Progenitor cell of endocrine pancreas (in vitro differentiated cells): ENCODE results near the gene ZFP42. TPM values are rescaled to one million over a fixed set of nuclear protein-coding genes. Genes with fewer than 3 reads are reported as not detected.

Source experiments
- DNase-seq: peaks from one replicate; pipeline ENCODE4 v3.0.0; 2021; ENCODE audit warnings: low spot score; ENCODE audit not compliant: unreplicated experiment
- H3K27ac Mint-ChIP-seq: 2 replicates; pipeline ENCODE4 v1.8.0; 2021; ENCODE audit warnings: mild to moderate bottlenecking, moderate library complexity, mixed read lengths
- H3K27me3 Mint-ChIP-seq: 2 replicates; pipeline ENCODE4 v1.8.0; 2021; ENCODE audit warnings: mixed read lengths
- H3K36me3 Mint-ChIP-seq: 2 replicates; pipeline ENCODE4 v1.8.0; 2022; ENCODE audit warnings: mixed read lengths; ENCODE audit not compliant: insufficient read depth
- H3K4me1 Mint-ChIP-seq: 2 replicates; pipeline ENCODE4 v1.8.0; 2021; ENCODE audit warnings: low read depth, mixed read lengths
- H3K4me3 Mint-ChIP-seq: 2 replicates; pipeline ENCODE4 v1.8.0; 2021; ENCODE audit warnings: low read depth, mild to moderate bottlenecking, moderate library complexity, mixed read lengths
- H3K9me3 Mint-ChIP-seq: 2 replicates; pipeline ENCODE4 v1.8.0; 2021; ENCODE audit warnings: low read depth, mixed read lengths
- CTCF ChIP-seq: fragments of 200-600 bp; sonication (generic); IDR thresholded peaks from one replicate; pipeline ENCODE4 v1.5.0; 2021; ENCODE audit warnings: antibody characterized with exemption, mild to moderate bottlenecking; ENCODE audit not compliant: unreplicated experiment
- total RNA-seq: library from RNA; stranded (reverse); gene quantifications from 2 replicates; pipeline ENCODE4 v1.2.1, GENCODE V29; 2021

ZFP42 gene
- total RNA-seq, 1 donor from 2014 or later = 3.9 TPM

DNA sequence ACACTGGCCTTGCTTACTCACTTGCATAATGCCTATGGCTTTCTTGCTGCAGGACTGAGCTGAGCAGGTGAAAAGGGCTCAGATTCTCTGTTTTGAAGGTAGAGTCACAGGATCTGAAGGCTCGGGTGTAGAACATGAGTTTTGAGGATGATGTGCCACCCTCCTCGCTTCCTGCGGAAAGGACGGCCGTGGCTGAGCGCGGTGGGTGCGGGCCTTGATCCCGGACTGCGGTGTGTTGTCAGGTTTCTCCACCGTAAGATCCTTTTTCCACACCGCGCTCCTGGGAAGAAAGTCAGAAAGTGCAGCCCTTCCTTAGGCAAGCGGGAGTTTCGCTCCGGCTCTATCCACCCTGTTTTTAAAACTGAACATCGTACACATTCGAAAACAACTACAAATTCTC is 36.2 kb downstream of the ZFP42 start:
- Mint-ChIP-seq H3K27ac (no peak overlapping the region), H3K4me1 (peaks cover 7% of the 10 kb centered on the region), H3K9me3 (no peaks in the 10 kb centered on the region), H3K27me3 (peaks cover 26% of the 10 kb centered on the region), H3K4me3 (peak overlapping the region; percentile 45), H3K36me3 (peaks cover 1% of the 10 kb centered on the region)
- no peak for TF ChIP-seq CTCF
- no peak for DNase-seq

DNA sequence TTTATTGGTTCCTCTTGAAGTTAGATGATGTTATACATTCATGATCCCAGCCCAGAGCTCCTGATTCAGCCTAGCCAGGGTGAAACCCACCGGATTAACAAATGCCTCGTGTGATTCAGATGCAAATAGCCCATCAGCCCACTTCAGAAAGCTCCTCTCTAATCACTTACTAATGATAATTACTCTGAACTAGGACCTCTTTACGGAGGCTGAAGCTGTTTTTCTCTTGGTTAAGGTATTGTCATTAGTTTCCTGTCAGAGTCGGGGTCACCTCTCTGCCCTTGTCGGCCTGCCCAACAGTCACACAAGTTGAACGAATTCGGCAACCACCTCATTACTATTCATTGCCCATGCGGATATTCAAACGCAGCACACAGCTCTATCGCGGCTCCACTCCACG is 36.6 kb downstream of the ZFP42 start:
- TF ChIP-seq CTCF = no peak
- Mint-ChIP-seq H3K27me3 (peaks cover 26% of the 10 kb centered on the region), H3K27ac (peak overlapping the region; percentile 11), H3K36me3 (peaks cover 1% of the 10 kb centered on the region), H3K4me1 (peaks cover 7% of the 10 kb centered on the region), H3K4me3 (peak overlapping the region; percentile 45), H3K9me3 (no peaks in the 10 kb centered on the region)
- no peak for DNase-seq

GRCh38 chr4:188032583-188032982 is 37.0 kb downstream of the ZFP42 start:
- Mint-ChIP-seq H3K27me3 (peaks cover 26% of the 10 kb centered on the region), H3K36me3 (peaks cover 1% of the 10 kb centered on the region), H3K27ac (peak overlapping the region; percentile 11), H3K9me3 (no peaks in the 10 kb centered on the region), H3K4me1 (peaks cover 7% of the 10 kb centered on the region), H3K4me3 (no peak overlapping the region)
- DNase-seq = no peak
- no peak for TF ChIP-seq CTCF

GRCh38 chr4:188037003-188037713 is 41.6 kb downstream of the ZFP42 start:
- H3K4me3 Mint-ChIP-seq = no peak overlapping the region
- H3K27ac Mint-ChIP-seq = no peak overlapping the region
- peaks cover 15% of the 10 kb centered on the region for H3K27me3 Mint-ChIP-seq
- peaks cover 3% of the 10 kb centered on the region for H3K9me3 Mint-ChIP-seq
- H3K4me1 Mint-ChIP-seq = peaks cover 4% of the 10 kb centered on the region
- TF ChIP-seq CTCF = no peak
- peaks cover 1% of the 10 kb centered on the region for H3K36me3 Mint-ChIP-seq
- DNase-seq = no peak

- H3K36me3 Mint-ChIP-seq = no peaks in the 10 kb centered on the region
- no peak overlapping the region for H3K27ac Mint-ChIP-seq
- H3K4me1 Mint-ChIP-seq = no peaks in the 10 kb centered on the region
- no peak for TF ChIP-seq CTCF
- H3K4me3 Mint-ChIP-seq = no peak overlapping the region
- peaks cover 6% of the 10 kb centered on the region for H3K9me3 Mint-ChIP-seq
- DNase-seq = no peak
- peaks cover 3% of the 10 kb centered on the region for H3K27me3 Mint-ChIP-seq
Observed at GRCh38 chr4:188041721-188042120, 46.1 kb downstream of the ZFP42 start.
